ENCODE measurements around the gene POTEB3.
"Not testable (repeated sequence)": the region's sequence is repeated elsewhere in the genome, so short reads cannot be mapped to it uniquely, and the experiment has no call there.

POTEB3 gene

GRCh38 chr15:21440399-21440798 is at the start of gene POTEB3:
POTEB3 (minus strand) TSS chr15:21440499; CDS start chr15:21440011, 488 bp downstream.
- not testable (repeated sequence) for DNase-seq

GRCh38 chr15:21453683-21454082 is 13.4 kb upstream of the POTEB3 start:
- not testable (repeated sequence) for DNase-seq

- DNase-seq: not testable (repeated sequence)
These were observed 11.7 kb upstream of the POTEB3 start for GRCh38 chr15:21451920-21452563.

DNA sequence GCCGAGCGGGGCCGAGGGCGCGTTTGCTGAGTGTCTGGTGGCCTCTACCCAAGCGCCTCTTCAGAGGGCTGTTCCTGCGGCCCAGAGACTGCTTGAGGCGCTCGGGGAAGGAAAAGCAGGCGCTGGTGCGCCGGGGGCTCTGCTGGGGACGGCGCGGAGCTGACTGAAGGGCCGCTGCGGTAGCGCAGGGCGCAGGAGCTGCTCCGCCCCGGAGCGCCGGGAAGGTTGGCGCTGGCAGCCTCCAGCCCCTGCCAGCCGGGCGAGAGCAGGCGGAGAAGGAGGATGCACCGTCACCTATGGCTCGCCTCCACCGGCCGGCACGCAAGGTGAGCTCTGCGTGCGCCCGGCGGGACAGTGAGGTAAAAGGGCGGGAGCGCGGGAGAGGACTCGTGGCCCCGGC is 11.2 kb upstream of the POTEB3 start:
- DNase-seq: not testable (repeated sequence)

DNA sequence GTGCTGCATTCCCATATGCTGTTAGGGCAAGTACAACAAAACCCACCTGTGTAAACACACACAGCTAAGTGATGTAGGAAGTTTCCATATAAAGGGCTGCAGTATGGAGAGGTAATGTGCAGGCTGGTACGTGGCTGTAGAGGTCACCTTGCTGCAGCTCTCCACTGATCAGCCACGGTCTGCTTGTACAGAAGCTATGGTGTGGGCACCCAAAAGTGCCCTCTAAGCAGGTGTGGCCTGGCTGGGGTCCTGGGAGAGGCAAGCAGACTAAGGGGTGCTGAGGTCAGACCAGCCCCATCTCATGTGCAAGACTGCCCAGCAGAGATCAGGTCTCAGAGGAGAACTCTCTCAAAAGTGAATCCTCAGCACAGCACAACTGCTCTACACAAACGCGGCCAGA is 32.9 kb downstream of the POTEB3 start:
- DNase-seq: not testable (repeated sequence)

GRCh38 chr15:21401531-21401930 is 38.8 kb downstream of the POTEB3 start:
- DNase-seq: not testable (repeated sequence)

DNA sequence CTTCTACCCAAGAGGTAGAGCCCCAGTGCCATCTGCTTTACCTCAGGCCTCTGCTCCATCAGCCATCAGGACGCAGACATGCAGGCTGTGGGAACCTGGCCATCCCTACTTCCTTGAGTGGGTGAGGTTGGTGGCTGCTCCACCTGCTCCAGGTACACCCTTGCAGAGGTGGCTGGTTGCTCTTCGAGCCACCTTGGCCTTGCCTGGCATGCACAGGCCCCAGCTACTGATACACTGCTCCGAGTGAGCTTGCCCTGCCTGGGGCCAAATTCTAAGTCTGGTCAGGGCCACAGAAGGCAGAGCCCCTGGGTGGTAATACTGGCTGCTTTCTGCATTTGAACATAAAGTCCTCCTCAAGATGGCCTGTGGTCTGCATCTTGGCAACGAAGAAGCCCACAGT is 41.2 kb downstream of the POTEB3 start:
- DNase-seq: not testable (repeated sequence)

GRCh38 chr15:21398511-21398910 is 41.8 kb downstream of the POTEB3 start:
- DNase-seq: not testable (repeated sequence)

- not testable (repeated sequence) for DNase-seq
These were observed 42.6 kb downstream of the POTEB3 start for GRCh38 chr15:21397656-21398055.

GRCh38 chr15:21397186-21397585 is 43.1 kb downstream of the POTEB3 start:
- DNase-seq: not testable (repeated sequence)

GRCh38 chr15:21385961-21386360 is 54.3 kb downstream of the POTEB3 start:
- DNase-seq: not testable (repeated sequence)

- DNase-seq: not testable (repeated sequence)
These were observed 56.3 kb downstream of the POTEB3 start for GRCh38 chr15:21383866-21384485.

- not testable (repeated sequence) for DNase-seq
These were observed 66.6 kb downstream of the POTEB3 start for GRCh38 chr15:21373682-21374081.

DNA sequence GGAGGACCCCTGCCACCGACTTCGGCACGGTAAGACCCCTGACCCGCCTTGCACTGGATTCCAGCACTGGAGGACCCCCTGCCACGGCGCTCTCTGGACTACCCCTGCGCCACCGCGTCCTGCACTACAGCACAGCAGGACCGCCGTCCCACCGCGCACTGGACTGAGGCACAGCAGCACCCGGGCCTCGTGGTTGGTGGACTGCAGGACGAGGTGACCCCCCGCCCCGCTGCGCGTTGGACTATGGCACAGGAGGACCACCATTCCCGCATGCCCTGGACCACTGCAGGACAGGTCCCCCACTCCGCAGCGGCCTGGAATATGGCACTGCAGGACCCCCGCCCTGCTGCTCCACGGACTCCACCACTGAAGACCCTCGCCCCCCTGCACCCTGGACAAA is 71.1 kb downstream of the POTEB3 start:
- not testable (repeated sequence) for DNase-seq

GRCh38 chr15:21368625-21369024 is 71.7 kb downstream of the POTEB3 start:
- DNase-seq: not testable (repeated sequence)
